ENCODE results near the gene COG2. TPM values are rescaled to one million over a fixed set of nuclear protein-coding genes. Genes with fewer than 3 reads are reported as not detected.

The COG2 gene
- total RNA-seq, 4 donors from 2014 or later = 21.9 to 34.4 (median 23.8) TPM

- Histone ChIP-seq H3K36me3 (no peaks in the 10 kb centered on the region), H3K9me3 (no peaks in the 10 kb centered on the region), H3K27me3 (peaks cover 6% of the 10 kb centered on the region), H3K4me1 (no peaks in the 10 kb centered on the region), H3K27ac (no peak overlapping the region), H3K4me3 (no peak overlapping the region)
- 92% methylated on average over 12 of the region's 12 CpGs for WGBS
- no peak for DNase-seq (ENCODE audit: low spot score in 2 of 2)
- TF ChIP-seq POLR2AphosphoS5 (IDR thresholded peaks at IDR 0.05) = no peak
- no peak for TF ChIP-seq EP300 (IDR thresholded peaks at IDR 0.05)
- TF ChIP-seq, protein P1, sequence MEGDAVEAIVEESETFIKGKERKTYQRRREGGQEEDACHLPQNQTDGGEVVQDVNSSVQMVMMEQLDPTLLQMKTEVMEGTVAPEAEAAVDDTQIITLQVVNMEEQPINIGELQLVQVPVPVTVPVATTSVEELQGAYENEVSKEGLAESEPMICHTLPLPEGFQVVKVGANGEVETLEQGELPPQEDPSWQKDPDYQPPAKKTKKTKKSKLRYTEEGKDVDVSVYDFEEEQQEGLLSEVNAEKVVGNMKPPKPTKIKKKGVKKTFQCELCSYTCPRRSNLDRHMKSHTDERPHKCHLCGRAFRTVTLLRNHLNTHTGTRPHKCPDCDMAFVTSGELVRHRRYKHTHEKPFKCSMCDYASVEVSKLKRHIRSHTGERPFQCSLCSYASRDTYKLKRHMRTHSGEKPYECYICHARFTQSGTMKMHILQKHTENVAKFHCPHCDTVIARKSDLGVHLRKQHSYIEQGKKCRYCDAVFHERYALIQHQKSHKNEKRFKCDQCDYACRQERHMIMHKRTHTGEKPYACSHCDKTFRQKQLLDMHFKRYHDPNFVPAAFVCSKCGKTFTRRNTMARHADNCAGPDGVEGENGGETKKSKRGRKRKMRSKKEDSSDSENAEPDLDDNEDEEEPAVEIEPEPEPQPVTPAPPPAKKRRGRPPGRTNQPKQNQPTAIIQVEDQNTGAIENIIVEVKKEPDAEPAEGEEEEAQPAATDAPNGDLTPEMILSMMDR (IDR thresholded peaks at IDR 0.05) = no peak
- TF ChIP-seq POLR2A (IDR thresholded peaks at IDR 0.05) = no peak
These were observed 97.4 kb downstream of the COG2 start for GRCh38 chr1:230739564-230740290.

Other genes starting within 250 kb of the COG2 start
- 1 to 10 TPM in 1 of 4 donors, under 1 TPM in 3; 0.16 to 1.4 (median 0.51) TPM for gene PGBD5, start 216.1 kb upstream of the COG2 start, total RNA-seq
- 1 to 10 TPM in 2 of 4 donors, not detected in 2; 1.6 to 5.0 TPM for gene AGT, start 71.6 kb downstream of the COG2 start, total RNA-seq
- 1 to 10 TPM in 1 of 4 donors, under 1 TPM in 1, not detected in 2; 0.48 to 4.2 TPM for gene CAPN9, start 104.9 kb downstream of the COG2 start, total RNA-seq
- gene C1orf198, start 226.0 kb downstream of the COG2 start, total RNA-seq = 10 to 100 TPM; 42.7 to 70.1 (median 52.5) TPM